ENCODE data around the gene EED.
A peak's percentile ranks its signal among the peaks of the same experiment; 100 is the strongest.

EED gene

DNA sequence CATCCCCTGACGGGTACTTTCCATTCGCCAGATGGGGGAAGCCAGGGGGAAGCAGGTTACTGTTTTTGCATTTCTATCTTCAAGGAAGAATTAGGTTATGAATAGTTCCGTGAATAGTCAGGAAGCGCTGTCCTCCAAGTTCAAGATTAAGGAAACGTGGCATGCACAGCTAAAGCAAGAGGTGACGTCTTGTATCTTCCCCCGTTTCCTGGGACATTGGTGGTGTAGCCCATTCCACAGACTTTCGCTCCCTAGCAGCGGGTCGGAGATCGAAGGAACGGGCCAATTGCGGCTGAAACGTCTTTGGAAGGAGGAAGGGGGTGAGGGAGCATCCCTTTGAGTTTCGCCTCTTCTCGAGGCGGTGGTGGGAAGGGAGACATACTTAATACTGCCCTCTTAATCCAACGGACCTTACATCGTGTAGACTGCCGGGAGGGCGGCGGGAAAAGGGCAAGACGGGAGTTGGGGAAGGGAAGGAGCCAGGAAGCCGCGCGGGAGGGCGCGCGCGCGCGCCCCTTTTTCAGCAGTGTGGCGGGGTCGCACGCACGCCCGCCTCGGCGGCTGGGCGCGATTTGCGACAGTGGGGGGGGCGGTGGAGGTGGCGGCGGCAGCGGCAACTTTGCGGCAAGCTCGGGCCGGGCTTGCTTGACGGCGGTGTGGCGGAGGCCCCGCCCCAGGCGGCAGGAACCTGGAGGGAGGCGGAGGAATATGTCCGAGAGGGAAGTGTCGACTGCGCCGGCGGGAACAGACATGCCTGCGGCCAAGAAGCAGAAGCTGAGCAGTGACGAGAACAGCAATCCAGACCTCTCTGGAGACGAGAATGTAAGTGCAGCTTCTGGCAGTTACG lies at the start of gene EED:
Gene EED (plus strand): TSS at position 232 of the 847 bp plus-strand sequence. CDS start 477 bp downstream, at position 709.
- DNase-seq = peak; percentile 95

DNA sequence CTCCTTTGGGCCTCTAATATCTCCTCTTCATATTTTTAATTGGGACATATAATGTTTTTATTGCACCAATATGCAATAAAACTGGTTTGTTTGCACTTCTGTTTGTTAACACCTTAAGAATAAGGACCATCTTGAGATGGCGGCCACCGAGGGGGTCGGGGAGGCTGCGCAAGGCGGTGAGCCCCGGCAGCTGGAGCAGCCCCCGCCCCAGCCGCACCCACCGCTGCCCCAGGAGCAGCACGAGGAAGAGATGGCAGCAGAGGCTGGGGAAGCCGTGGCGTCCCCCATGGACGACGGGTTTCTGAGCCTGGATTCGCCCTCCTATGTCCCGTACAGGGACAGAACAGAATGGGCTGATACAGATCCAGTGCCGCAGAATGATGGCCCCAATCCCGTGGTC lies 49.6 kb upstream of the EED start:
- no peak for DNase-seq

DNA sequence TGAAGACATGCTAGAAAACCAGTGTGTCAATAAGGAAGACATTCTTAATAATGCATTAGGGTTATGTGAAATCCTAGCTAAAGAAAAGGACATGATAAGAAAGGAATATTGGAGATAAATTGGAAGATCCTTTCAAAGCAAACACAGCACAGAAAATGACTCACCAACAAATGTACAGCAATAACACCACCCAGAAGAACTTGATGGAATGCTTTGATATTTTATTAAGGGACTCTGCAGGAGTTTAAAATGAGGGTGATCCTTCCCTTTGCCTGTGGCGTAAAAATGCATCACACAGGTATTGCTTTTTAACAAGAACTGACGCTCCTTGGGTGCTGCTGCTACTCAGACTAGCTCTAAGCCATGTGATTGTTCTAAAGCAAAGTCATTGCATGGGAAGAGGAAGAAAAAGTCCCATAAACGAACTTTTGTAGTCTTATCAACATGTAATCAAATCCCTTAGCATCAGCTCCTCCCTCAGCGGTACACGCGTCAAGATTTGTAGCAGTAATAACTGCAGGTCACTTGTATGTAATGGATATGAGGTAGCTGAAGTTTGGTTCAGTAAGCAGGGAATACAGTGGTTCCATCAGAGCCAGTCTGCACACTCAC lies 48.4 kb upstream of the EED start:
- no peak for DNase-seq

- DNase-seq = no peak
These were observed 47.6 kb upstream of the EED start for GRCh38 chr11:86196913-86197312.

GRCh38 chr11:86197448-86197847 lies 47.1 kb upstream of the EED start:
- no peak for DNase-seq

GRCh38 chr11:86198139-86198538 lies 46.4 kb upstream of the EED start:
- no peak for DNase-seq

- DNase-seq = no peak
These were observed 45.2 kb upstream of the EED start for GRCh38 chr11:86199354-86199753.

DNA sequence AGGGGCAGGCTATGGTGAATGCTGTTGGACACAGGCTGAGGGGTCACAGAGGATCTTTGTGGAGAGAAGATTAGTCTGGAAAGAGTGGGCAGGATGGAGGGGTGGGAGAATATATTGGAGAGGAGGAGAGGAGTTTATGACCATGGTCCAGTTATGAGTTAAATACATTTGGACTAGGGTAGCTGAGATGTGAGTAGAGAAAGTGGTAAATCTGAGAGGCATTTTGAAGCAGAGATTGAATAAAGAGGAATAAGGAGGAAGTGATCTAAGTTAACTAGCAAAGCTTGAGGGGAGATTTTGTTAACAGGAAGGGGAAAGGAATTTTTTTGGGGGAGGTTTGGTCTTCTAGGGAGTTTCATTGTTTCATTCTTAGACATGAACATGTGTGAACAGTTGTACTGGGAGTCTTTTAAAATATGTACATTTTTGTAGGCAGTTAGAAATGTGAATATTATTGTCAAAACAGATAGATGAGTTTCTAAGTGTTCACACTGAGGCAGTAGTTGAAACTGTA lies 43.1 kb upstream of the EED start:
- DNase-seq = no peak

- no peak for DNase-seq
These were observed 42.6 kb upstream of the EED start for GRCh38 chr11:86202013-86202336.

GRCh38 chr11:86204356-86204755 lies 40.2 kb upstream of the EED start:
- DNase-seq = no peak

DNA sequence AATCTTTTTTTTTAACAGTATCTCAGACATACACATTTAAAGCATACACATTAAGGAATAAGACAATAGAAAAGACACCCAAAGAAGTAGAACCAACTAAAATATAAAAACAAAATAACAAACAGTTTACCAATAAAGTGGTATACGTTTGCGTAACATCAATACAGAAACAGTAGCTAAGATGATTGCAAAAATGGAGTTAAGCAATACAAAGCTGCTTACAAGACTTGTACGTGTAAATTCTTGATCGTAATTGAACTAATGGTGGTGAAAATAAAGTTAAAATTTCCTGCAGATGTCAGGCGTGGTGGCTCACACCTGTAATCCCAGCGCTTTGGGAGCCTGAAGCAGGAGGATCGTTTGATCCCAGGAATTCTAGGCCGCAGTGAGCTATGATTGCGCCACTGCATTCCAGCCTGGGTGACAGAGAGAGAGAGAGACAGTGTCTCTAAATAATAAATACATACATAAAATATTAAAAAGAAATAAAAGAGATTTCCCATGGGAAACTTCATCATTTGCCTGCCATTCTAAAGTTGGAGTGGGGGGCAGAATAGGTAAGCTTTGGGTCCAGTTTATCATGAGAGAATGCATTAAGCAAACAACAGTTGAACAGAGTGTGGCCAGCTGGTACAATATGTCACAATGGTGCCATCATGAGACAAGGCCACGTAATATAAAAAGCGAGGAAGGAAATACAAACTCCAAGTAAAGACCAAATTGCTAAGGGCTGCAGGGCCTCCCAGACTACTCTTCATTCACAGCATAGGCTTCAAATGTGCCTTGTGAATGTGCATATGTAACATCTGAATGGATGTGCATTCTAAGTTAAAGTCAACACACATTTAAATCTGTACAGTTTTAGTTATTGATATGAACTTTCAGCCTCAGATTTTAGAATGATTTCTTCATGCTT lies 38.9 kb upstream of the EED start:
- DNase-seq = peak; percentile 7

- no peak for DNase-seq
These were observed 38.2 kb upstream of the EED start for GRCh38 chr11:86206337-86206695.

GRCh38 chr11:86207413-86207812 lies 37.1 kb upstream of the EED start:
- DNase-seq = no peak

GRCh38 chr11:86208572-86208971 lies 36.0 kb upstream of the EED start:
- no peak for DNase-seq

- no peak for DNase-seq
These were observed 34.5 kb upstream of the EED start for GRCh38 chr11:86209806-86210657.

DNA sequence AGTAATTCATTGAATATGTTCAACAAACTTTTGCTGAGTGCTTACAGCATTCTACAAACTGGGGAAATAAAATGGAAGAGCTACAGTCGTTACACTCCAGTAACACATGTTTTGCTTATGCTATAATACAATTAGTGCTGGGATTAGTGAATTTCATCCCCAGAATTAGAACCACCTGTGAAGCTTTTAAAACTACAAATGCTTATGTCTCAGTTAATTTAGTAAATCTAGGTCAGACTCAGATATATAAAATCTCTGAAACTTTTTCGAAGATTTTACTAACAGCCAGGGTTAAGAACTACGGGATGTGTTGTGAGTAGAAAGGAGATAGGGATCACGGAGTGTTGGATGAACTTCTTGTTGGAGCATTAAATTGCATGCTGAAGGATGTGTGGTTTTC lies 33.7 kb upstream of the EED start:
- no peak for DNase-seq

- DNase-seq = peak; percentile 12
These were observed 32.9 kb upstream of the EED start for GRCh38 chr11:86211619-86212018.

DNA sequence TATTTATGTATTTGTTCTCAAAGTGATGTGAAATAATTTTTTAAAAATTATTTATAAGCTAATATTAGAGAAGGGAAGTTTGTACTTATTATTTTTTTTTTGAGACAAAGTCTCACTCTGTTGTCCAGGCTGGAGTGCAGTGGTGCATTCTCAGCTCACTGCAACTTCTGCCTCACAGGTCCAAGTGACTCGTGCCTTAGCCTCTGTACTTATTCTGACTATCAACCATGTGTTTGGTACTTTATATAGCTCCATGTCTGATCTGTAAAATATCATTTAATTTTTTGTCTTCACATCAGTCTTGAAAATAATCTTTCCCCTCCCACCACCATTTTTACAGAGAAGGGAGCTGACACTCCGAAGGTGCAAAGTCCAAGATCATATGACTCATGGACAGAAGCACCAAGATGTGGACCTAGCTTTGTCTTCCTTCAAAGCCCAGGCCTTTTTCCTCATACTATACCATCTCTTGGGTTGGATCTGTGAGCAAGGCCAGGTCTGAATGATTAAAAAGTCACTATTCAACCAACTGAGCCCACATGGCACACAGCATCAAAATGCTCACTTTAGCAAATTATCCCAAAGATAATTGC lies 32.4 kb upstream of the EED start:
- no peak for DNase-seq

GRCh38 chr11:86214710-86215109 lies 29.8 kb upstream of the EED start:
- DNase-seq = no peak

DNA sequence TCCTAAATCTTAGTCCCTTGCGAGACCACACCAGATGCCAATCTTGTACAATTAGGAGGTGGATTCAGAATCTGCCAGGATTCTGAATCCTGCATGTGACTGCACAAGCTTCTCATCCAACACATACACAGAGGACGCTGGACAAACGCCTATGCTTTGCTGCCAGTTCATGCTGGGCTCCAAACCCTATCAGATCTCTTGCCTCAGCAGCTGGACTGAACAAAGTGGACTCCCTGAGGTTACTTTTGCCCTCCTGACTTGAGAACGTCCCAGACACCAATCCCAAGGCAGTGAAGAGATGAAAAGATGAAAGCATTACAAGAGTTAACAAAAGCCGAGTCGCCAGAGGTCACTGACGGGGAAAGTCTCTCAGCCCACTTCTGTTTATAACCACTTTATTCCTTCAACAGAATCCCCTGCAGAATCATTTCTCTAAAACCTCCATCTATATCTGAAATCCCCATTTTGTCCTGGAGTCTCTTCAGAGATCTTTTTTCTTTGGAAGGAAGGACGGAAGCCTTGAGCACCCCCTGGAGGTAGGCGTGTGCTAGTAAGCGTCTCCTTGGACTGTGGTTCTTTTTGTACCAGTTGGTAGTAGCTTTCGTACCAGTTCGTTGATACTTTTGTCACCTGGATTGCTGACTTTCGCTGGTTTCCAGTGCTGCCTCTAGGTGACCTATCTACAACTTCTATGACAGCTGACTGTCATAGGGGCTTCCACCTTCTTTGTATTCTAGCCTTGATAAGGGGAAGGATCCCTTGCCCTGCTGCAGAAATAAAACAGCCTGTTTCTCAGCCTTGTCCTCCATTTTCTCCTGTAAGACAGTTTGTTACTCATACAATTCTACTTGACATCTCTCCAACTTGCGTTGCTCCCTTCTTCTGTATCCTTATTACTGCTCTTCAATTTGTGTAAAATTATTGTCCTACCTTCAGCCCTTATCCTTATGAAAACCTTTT lies 26.1 kb upstream of the EED start:
- peak; percentile 55 for DNase-seq
